HG03045 (cell line): Measurements from ENCODE around the gene BACE1-AS.
A peak's percentile ranks its signal among the peaks of the same experiment; 100 is the strongest.
"Not testable (repeated sequence)": the region's sequence is repeated elsewhere in the genome, so short reads cannot be mapped to it uniquely, and the experiment has no call there.

Experiments
- ATAC-seq: cut with Tn5 transposase; IDR thresholded peaks from one replicate; pipeline ENCODE4 v1.9.1; 2021; ENCODE audit warnings: mild to moderate bottlenecking, moderate library complexity; ENCODE audit not compliant: unreplicated experiment

BACE1-AS gene

DNA sequence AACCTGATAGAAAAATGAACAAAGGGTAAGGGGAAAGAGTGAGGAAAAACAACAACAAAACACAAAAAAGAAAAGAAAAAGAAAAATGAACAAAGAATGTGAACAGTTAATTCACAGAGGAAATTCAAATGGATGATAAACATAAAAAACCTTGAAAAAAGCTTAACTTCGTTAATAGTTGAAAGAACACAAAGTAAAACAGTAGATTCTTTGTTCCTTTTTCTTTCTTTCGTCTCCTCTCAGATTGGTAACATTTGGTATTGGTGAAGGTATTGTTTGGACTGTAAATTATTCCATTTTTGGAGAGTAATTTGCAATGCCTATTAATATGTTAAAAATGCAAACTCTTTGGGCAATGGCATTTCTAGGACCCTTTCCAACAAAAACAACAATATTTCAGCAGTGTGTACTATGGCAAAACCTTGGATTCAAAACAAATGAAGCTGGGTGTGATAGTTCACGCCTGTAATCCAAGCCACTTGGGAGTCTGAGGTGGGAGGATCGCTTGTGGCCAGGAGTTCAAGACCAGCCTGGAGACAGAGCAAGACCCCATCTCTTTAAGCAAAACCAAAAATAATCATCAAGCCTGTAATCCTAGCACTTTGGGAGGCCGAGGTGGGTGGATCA is 28.2 kb downstream of the BACE1-AS start:
- ATAC-seq: no peak

DNA sequence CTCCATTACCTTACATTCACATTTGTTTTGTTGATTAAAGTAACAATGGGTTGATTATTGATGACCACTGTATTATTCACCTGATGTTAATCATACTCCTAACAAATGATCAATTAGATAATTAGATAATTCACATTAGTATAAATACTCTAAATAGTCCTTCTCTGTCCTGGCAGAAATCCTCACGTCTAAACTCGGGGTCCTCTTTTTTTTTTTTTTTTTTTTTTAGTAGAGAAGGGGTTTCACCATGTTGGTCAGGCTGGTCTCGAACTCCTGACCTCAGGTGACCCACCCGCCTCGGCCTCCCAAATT is 36.1 kb downstream of the BACE1-AS start:
- not testable (repeated sequence) for ATAC-seq

DNA sequence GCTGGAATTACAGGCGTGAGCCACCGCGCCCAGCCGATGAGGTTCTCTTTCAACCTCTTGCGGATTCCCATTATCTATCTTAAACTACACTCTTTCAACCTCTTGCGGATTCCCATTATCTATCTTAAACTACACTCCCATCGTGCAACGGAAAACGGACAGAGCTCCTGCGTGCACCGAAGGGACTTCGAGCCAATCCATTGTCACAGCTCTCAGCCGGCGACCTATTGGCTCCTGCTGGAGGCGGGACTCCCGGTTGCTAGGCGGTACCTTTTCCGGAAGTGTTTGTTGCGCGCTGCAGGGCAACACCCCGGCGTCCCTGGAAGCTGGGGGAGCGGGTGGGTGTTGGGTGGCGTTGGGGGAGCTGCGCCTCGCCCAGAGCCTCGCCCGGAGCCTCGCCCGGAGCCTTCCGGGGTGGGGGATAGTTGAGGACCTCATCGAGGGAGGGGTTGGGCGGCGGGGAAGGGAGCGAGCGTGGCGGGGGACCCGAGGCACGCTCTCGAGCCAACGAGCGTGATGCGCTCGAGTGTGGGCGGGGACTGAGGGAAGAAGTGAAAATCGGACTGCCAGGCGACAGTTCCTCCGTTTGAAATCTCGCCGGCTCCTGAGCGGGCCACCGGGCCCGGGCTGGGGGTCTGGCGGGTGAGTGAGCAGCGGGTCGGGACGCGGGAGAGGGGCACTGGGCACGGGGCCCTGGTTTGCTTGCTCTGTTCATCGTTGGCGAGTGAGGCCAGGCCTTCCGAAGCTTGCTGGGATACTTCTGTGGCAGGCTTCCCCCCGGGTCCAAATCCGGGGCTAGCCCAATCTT is 36.6 kb downstream of the BACE1-AS start, which contains the start of gene CEP164:
Gene CEP164, plus strand, starts transcription at position 288 of the 808 bp plus-strand sequence. CDS start 10,733 bp downstream, outside the sequence.
- peak; percentile 95 for ATAC-seq

- ATAC-seq: peak; percentile 6
Observed at GRCh38 chr11:117328375-117329010, 37.3 kb downstream of the BACE1-AS start.

DNA sequence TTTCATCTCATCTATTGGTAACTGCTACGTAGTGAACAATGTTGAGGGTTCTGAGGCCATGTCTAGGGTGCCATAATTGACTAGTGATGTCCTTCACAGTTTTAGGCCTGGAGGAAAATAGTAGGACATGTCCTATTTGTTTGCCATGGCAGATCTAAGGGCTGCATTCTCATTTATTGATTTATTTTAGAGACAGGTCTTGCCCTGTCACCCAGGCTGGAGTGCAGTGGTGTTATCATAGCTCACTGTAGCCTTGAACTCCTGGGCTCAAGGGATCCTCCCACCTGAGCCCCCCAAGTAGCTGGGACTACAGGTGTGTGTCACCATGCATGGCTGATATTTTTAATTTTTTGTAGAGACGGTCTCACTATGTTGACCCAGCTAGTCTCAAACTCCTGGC is 41.7 kb downstream of the BACE1-AS start:
- ATAC-seq: no peak

- no peak for ATAC-seq
Observed at GRCh38 chr11:117333917-117334316, 42.8 kb downstream of the BACE1-AS start.

DNA sequence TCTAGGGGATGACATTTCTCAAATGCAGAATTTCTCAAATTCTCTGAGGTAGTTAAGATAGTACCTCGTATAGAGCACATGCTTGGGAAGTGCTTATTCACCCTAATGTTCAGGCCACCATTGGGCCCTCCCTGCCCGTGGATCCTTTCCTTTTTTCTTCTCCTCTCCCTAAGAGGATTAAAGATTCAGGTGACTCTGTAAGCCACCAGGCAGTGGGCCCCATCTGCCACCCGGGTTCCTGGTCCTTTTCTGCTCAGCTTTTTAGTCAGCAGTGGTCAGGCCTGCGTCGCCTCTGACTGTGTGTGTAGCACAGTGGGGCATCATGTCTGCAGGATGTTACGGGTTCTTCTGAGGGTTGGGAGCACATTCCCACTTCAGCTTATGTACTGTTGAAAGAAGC is 43.8 kb downstream of the BACE1-AS start:
- ATAC-seq: no peak

- ATAC-seq: no peak
Observed at GRCh38 chr11:117335399-117335798, 44.3 kb downstream of the BACE1-AS start.

DNA sequence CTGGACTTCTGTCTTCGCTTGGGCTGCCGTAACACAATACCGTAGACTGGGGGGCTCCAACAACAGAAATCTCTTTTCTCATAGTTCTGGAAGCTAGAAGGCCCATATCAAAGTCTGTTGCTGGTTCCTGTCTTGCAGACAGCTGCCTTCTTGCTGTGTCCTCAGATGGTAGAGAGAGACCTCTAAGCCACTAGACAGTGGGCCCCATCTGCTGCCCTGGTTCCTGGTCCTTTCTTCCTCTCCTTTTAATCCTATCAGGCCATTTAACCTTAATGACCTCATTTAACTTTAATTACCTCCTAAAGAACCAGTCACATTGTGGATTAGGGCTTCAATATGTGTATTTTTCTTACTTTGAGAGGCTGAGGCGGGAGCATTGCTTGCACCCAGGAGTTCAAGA is 45.9 kb downstream of the BACE1-AS start:
- no peak for ATAC-seq
